GM18507 (cell line): ENCODE measurements around the gene EMC9.

Experiments
- DNase-seq: peaks from one replicate; pipeline ENCODE4 v3.0.0; 2011; ENCODE audit warnings: low read depth; ENCODE audit not compliant: insufficient read length; ENCODE audit errors: extremely low spot score
- FAIRE-seq: peaks from 2 replicates; lab custom pipeline; 2011; peaks lifted over from hg19 to GRCh38; lab: Jason Lieb, UNC

The EMC9 gene

GRCh38 chr14:24151404-24152080, 10.2 kb upstream of the EMC9 start:
- FAIRE-seq, result no peak
- no peak for DNase-seq

- no peak for FAIRE-seq
- DNase-seq, result no peak
Observed at GRCh38 chr14:24150993-24151392, 9.6 kb upstream of the EMC9 start.

- no peak for FAIRE-seq
- DNase-seq, result no peak
Observed at GRCh38 chr14:24150567-24150966, 9.2 kb upstream of the EMC9 start.

- DNase-seq (no peak), FAIRE-seq (no peak)
Observed at GRCh38 chr14:24150061-24150460, 8.7 kb upstream of the EMC9 start.

- DNase-seq (no peak), FAIRE-seq (no peak)
Observed at GRCh38 chr14:24149302-24149969, 8.0 kb upstream of the EMC9 start.

GRCh38 chr14:24147761-24148428, 6.5 kb upstream of the EMC9 start:
- no peak for FAIRE-seq
- no peak for DNase-seq

- peak; percentile 99 for FAIRE-seq
- DNase-seq, result peak; percentile 82
Observed at GRCh38 chr14:24146978-24147760, 5.8 kb upstream of the EMC9 start, which contains the start of gene RNF31. Gene RNF31 (plus strand): TSS chr14:24147498. CDS start chr14:24147699, 201 bp downstream.

- no peak for FAIRE-seq
- DNase-seq, result peak; percentile 92
Observed at GRCh38 chr14:24146453-24146977, 5.1 kb upstream of the EMC9 start, which contains the start of gene PSME2. Gene PSME2 (minus strand): TSS chr14:24146610. CDS start chr14:24146581, 29 bp downstream.

- no peak for DNase-seq
- peak; percentile 39 for FAIRE-seq
Observed at GRCh38 chr14:24145690-24146452, 4.5 kb upstream of the EMC9 start.

GRCh38 chr14:24145219-24145618, 3.8 kb upstream of the EMC9 start:
- DNase-seq (no peak), FAIRE-seq (no peak)

GRCh38 chr14:24144451-24144850, 3.1 kb upstream of the EMC9 start:
- no peak for FAIRE-seq
- no peak for DNase-seq

GRCh38 chr14:24143511-24143910, 2.1 kb upstream of the EMC9 start:
- DNase-seq, result no peak
- no peak for FAIRE-seq

GRCh38 chr14:24139272-24139934, 2.0 kb downstream of the EMC9 start:
- no peak for DNase-seq

GRCh38 chr14:24138396-24139271, 2.8 kb downstream of the EMC9 start:
- DNase-seq (no peak), FAIRE-seq (no peak)

More at GRCh38 chr14:24139272-24139934, 2.0 kb downstream of the EMC9 start:
- FAIRE-seq, result no peak

GRCh38 chr14:24137529-24138395, 3.6 kb downstream of the EMC9 start:
- FAIRE-seq (no peak), DNase-seq (no peak)

GRCh38 chr14:24136684-24137528, 4.5 kb downstream of the EMC9 start:
- no peak for FAIRE-seq

More at GRCh38 chr14:24136684-24137528, 4.5 kb downstream of the EMC9 start:
- DNase-seq, result no peak
